WERI-Rb-1 (cell line): ENCODE data around the gene SPAST.
"Not testable (repeated sequence)": the region's sequence is repeated elsewhere in the genome, so short reads cannot be mapped to it uniquely, and the experiment has no call there.

ENCODE experiments used
- DNase-seq: peaks from one replicate; pipeline ENCODE4 v3.0.0-alpha.2; 2020
- H3K27ac ChIP-seq: fragments of 250-450 bp; sonication (Bioruptor Pico); 2 replicates; pipeline ENCODE4 v1.5.1; 2020; ENCODE audit warnings: mild to moderate bottlenecking, moderate library complexity
- H3K27me3 ChIP-seq: fragments of 250-450 bp; sonication (Bioruptor Pico); 2 replicates; pipeline ENCODE4 v1.5.1; 2021; ENCODE audit warnings: mild to moderate bottlenecking, low read depth, moderate library complexity; ENCODE audit not compliant: insufficient read depth, severe bottlenecking
- H3K36me3 ChIP-seq: fragments of 250-450 bp; sonication (Bioruptor Pico); 2 replicates; pipeline ENCODE4 v1.5.1; 2020; ENCODE audit warnings: mild to moderate bottlenecking, moderate library complexity
- H3K4me3 ChIP-seq: 2 replicates; pipeline ENCODE4 v1.5.1; 2011; ENCODE audit warnings: low read depth, mild to moderate bottlenecking, control low read depth, low read length
- H3K9me3 ChIP-seq: fragments of 250-450 bp; sonication (Bioruptor Pico); 2 replicates; pipeline ENCODE4 v1.5.1; 2021; ENCODE audit warnings: mild to moderate bottlenecking, moderate library complexity; ENCODE audit not compliant: severe bottlenecking
- TF ChIP-seq, protein P1 (sequence below): IDR thresholded peaks from 2 replicates; pipeline ENCODE4 v1.5.1; 2011; ENCODE audit warnings: low read depth, mild to moderate bottlenecking, control low read depth, inconsistent platforms, low read length

Gene SPAST

DNA sequence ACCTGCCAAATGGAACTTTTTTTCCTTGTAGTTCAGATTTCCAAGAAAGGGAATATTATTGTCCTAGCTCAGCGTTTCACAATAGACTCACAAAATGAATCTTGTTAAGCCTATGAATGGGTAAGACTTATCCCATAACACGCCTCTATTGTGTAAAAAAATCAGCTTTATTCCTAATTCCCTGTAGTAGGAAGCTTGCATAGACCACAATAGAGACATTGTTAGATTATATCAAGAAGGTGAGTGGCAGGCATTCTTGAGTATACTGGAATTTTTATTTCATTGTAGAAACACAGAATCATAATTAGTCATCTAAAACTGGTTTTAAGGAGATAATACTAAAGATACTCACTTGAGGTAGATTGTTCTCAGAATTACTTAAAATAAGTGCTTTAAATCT lies 55.8 kb downstream of the SPAST start:
- no peaks in the 10 kb centered on the region for H3K9me3 ChIP-seq
- H3K36me3 ChIP-seq, result peaks cover 46% of the 10 kb centered on the region
- no peak overlapping the region for H3K27ac ChIP-seq
- H3K4me3 ChIP-seq, result no peak overlapping the region
- TF ChIP-seq, protein P1, sequence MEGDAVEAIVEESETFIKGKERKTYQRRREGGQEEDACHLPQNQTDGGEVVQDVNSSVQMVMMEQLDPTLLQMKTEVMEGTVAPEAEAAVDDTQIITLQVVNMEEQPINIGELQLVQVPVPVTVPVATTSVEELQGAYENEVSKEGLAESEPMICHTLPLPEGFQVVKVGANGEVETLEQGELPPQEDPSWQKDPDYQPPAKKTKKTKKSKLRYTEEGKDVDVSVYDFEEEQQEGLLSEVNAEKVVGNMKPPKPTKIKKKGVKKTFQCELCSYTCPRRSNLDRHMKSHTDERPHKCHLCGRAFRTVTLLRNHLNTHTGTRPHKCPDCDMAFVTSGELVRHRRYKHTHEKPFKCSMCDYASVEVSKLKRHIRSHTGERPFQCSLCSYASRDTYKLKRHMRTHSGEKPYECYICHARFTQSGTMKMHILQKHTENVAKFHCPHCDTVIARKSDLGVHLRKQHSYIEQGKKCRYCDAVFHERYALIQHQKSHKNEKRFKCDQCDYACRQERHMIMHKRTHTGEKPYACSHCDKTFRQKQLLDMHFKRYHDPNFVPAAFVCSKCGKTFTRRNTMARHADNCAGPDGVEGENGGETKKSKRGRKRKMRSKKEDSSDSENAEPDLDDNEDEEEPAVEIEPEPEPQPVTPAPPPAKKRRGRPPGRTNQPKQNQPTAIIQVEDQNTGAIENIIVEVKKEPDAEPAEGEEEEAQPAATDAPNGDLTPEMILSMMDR, result no peak
- no peaks in the 10 kb centered on the region for H3K27me3 ChIP-seq
- no peak for DNase-seq

DNA sequence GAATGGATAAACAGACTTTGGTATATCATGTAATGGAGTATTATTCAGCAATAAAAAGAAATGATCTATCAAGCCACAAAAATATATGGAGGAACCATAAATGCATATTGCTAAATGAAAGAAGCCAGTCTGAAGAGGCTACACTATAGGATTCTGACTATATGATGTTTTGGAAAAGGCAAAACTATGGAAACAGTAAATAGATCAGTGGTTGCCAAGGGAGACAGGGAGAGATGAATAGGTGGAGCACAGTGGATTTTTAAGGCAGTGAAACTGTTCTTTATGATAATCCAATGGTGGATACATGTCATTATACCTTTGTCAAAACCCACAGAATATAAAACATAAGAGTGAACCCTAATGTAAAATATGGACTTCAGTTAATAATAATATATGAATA lies 61.3 kb downstream of the SPAST start:
- Histone ChIP-seq H3K9me3 (no peaks in the 10 kb centered on the region), H3K36me3 (peaks cover 42% of the 10 kb centered on the region), H3K27ac (no peak overlapping the region), H3K4me3 (no peak overlapping the region), H3K27me3 (no peaks in the 10 kb centered on the region)
- TF ChIP-seq, protein P1, result no peak
- DNase-seq, result no peak

DNA sequence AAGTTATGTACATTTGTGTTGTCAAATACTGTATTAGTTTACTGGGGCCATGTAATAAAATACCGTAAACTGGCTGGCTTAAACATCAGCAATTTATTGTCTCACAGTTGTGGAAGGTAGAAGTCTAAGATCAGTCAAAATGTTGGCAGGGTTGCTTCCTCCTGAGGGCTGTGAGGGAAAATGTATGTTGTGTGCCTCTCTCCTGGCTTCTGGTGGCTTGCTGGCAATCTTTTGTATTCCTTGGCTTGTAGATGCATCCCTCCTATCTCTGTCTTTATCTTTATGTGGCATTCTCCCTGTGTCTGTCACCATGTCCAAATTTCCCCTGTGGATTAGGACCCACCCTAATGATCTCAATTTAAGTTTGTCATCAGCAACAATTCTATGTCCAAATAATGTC lies 65.3 kb downstream of the SPAST start:
- TF ChIP-seq, protein P1, result no peak
- Histone ChIP-seq H3K27me3 (no peaks in the 10 kb centered on the region), H3K36me3 (peaks cover 43% of the 10 kb centered on the region), H3K4me3 (no peak overlapping the region), H3K27ac (no peak overlapping the region), H3K9me3 (no peaks in the 10 kb centered on the region)
- DNase-seq, result no peak

DNA sequence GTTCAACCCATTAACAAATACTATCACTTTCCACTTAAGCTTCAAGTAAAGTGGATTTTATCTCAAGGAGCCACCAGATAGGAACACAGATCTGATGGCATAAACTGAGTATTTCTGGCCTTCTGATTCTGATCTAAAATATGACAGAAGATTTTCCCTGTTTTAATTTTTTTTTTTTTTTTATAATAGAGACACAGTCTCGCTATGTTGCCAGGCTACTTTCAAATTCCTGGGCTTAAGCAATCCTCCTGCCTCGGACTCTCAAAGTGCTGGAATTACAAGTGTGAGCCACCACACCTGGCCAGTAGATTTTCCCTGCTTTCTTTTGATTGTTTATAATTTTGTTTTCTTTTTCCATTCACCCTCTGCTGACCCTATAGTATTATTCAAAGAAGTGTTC lies 65.7 kb downstream of the SPAST start:
- Histone ChIP-seq H3K4me3 (no peak overlapping the region), H3K9me3 (no peaks in the 10 kb centered on the region), H3K27ac (no peak overlapping the region), H3K27me3 (no peaks in the 10 kb centered on the region), H3K36me3 (peaks cover 43% of the 10 kb centered on the region)
- TF ChIP-seq, protein P1, result no peak
- no peak for DNase-seq

DNA sequence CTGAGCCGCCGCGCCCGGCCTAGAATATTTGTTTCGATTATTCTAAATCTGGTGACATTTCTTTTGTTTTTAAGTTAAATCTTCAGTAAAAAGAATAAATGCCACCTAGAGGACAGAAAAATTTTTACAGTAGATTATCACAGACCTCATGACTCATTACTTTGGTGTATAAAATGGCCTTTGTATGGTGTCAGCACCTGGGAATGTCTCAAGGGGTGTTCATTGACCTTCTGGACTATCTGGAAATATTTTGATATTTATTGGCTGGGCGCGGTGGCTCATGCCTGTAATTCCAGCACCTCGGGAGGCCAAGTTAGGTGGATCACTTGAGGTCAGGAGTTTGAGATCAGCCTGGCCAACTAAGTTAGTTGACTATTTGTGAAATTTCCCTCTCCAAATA lies 72.1 kb downstream of the SPAST start:
- DNase-seq, result no peak
- no peaks in the 10 kb centered on the region for H3K9me3 ChIP-seq
- TF ChIP-seq, protein P1, result no peak
- no peak overlapping the region for H3K4me3 ChIP-seq
- no peaks in the 10 kb centered on the region for H3K27me3 ChIP-seq
- H3K36me3 ChIP-seq, result peaks cover 23% of the 10 kb centered on the region
- no peak overlapping the region for H3K27ac ChIP-seq

DNA sequence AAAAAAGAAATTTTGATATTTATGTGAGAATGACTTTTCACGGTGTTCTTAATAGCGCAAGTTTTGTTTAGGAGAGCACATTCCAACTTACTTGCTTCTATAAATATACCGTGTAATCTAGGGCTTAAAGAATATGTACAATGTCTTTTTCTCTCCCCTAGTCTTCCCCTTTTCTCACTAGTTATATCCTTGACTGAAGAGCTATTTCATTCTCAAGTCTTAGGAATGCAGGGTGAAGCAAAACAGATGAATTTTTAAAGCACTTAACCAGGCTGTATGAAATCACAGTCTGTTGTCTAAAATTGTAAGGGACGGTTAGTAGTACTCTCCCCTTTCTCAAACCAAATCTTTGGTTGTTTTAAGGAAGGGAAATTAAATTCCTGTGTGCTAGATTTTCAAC lies 72.7 kb downstream of the SPAST start:
- H3K27ac ChIP-seq, result no peak overlapping the region
- H3K9me3 ChIP-seq, result no peaks in the 10 kb centered on the region
- TF ChIP-seq, protein P1, result no peak
- H3K4me3 ChIP-seq, result no peak overlapping the region
- DNase-seq, result no peak
- H3K36me3 ChIP-seq, result peaks cover 20% of the 10 kb centered on the region
- H3K27me3 ChIP-seq, result no peaks in the 10 kb centered on the region

DNA sequence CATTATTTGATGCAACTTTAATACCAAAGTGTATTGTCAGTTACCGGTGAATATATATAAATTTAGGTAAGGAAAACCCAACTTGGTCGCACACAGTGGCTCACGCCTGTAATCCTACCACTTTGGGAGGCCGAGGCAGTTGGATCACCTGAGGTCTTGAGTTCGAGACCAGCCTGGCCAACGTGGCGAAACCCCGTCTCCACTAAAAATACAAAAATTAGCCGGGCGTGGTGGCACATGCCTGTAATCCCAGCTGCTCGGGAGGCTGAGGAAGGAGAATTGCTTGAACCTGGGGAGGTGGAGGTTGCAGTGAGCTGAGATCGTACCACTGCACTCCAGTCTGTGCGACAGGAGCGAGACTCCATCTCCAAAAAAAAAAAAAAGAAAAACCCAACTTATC lies 88.2 kb downstream of the SPAST start:
- H3K36me3 ChIP-seq, result peaks cover 29% of the 10 kb centered on the region
- H3K9me3 ChIP-seq, H3K27ac ChIP-seq, H3K4me3 ChIP-seq, H3K27me3 ChIP-seq, DNase-seq: not testable (repeated sequence)
